Adrenal gland (tissue), 12 donors: ENCODE results near the gene MCM6. TPM values are rescaled to one million over a fixed set of nuclear protein-coding genes. Genes with fewer than 3 reads are reported as not detected.
A peak's percentile ranks its signal among the peaks of the same experiment; 100 is the strongest.
"Not testable (repeated sequence)": the region's sequence is repeated elsewhere in the genome, so short reads cannot be mapped to it uniquely, and the experiment has no call there.

Source experiments
- DNase-seq, 7 donors: peaks; one replicate each; pipeline ENCODE4 v3.0.0-alpha.2; 2019 to 2020
- H3K27ac ChIP-seq, 5 donors: fragments of 200-600 bp; sonication (generic) in 4 of 5; 1 replicate in 3 of 5; 2 replicates in 2 of 5; pipeline versions ENCODE4 v1.5.1 to v1.8.0; 2016 to 2020; ENCODE audit warnings: mild to moderate bottlenecking in 1 of 5
- H3K27me3 ChIP-seq: fragments of 200-600 bp; 2 replicates; pipeline ENCODE4 v1.8.0; 2021
- H3K36me3 ChIP-seq, 2 donors: fragments of 200-600 bp; replicated peaks in 1 of 2; 1 replicate in 1 of 2; 2 replicates in 1 of 2; pipeline versions ENCODE4 v1.5.1 to v1.8.0; 2018 to 2022
- H3K4me1 ChIP-seq, 2 donors: fragments of 200-600 bp; replicated peaks in 1 of 2; 1 replicate in 1 of 2; 2 replicates in 1 of 2; pipeline versions ENCODE4 v1.5.1 to v1.8.0; 2018 to 2021
- H3K4me3 ChIP-seq, 4 donors: fragments of 200-600 bp; sonication (generic) in 3 of 4; one replicate each; pipeline ENCODE4 v1.5.1; 2016 to 2018
- H3K9me3 ChIP-seq, 3 donors: fragments of 200-600 bp; sonication (generic) in 1 of 3; replicated peaks in 1 of 3; 1 replicate in 2 of 3; 2 replicates in 1 of 3; pipeline versions ENCODE4 v1.5.1 to v1.8.0; 2016 to 2021
- CTCF ChIP-seq, 6 experiments: fragments of 450-650 bp in 4 of 6; fragments of 200-600 bp in 2 of 6; sonication (generic) in 1 of 6; IDR thresholded peaks; 1 replicate in 5 of 6; 2 replicates in 1 of 6; pipeline versions ENCODE4 v1.5.1 to v1.8.0; 2016 to 2021; ENCODE audit warnings: antibody characterized with exemption in 6 of 6, mild to moderate bottlenecking in 2 of 6, moderate library complexity in 1 of 6
- POLR2A ChIP-seq, 2 donors: fragments of 450-650 bp; IDR thresholded peaks; one replicate each; pipeline ENCODE4 v1.6.1; 2017; ENCODE audit warnings: antibody characterized with exemption in 2 of 2, mild to moderate bottlenecking in 2 of 2, moderate library complexity in 1 of 2
- WGBS, 4 donors: extraction: QIAGEN DNeasy Blood & Tissue Kit in 2 of 4; methylation state at CpG; one replicate each; pipeline versions ENCODE4 v1.1.5 to v1.1.7; 2013 to 2017; 5-methylcytosine and 5-hydroxymethylcytosine counted together
- intact Hi-C, 2 donors: fragments of 100-400 bp; cut with DNase I; formaldehyde crosslinking; loops; one replicate each; pipeline versions ENCODE4 v1.14.1 to v1.15.0; 2022 to 2023
- polyA plus RNA-seq, 3 donors: library from polyadenylated mRNA; stranded (reverse); fragments of 200-250 nt in 2 of 3; fragments of 350-450 nt in 1 of 3; fragmentation: Illumina TruSeq in 1 of 3; extraction: RNeasy Lipid Tissue Mini Kit (QIAGEN cat#74804) in 1 of 3; gene quantifications; one replicate each; pipeline ENCODE4 v1.2.3, GENCODE V29; 2013 to 2014
- total RNA-seq, 9 donors: library from RNA; depleted of rRNA in 4 of 9; stranded (reverse); fragments of >200 nt in 4 of 9; fragments of 120-200 nt in 1 of 9; fragmentation: NEBNext Ultra II Directional in 1 of 9; extraction: Animal tissue kit (Norgen Biotek cat#: 25700) in 1 of 9; gene quantifications; one replicate each; pipeline versions ENCODE4 v1.1.0 to v1.2.4, GENCODE V29; 2013 to 2023
- donor health status: healthy with polysubstance abuse.
- donor health status: Bipolar disorder and iron deficiency.
- donor health status: DM: yes; HTN: yes; CAD: no.
- donor health status: DM: no; HTN: no; CAD: no.
- donor health status: DM: no; HTN: no; CAD: no.
- donor health status: DM: yes; HTN: yes; CAD: no.

Gene MCM6
- total and polyA plus RNA-seq, 12 donors: 3.4 to 18.9 (median 9.4) TPM

GRCh38 chr2:135894930-135895329 lies 18.7 kb upstream of the MCM6 start:
- Histone ChIP-seq H3K27ac (no peak overlapping the region), H3K4me1 (no peaks in the 10 kb centered on the region), H3K27me3 (no peaks in the 10 kb centered on the region), H3K9me3 (no peaks in the 10 kb centered on the region), H3K4me3 (no peak overlapping the region), H3K36me3 (no peaks in the 10 kb centered on the region)
- no peak for TF ChIP-seq POLR2A (IDR thresholded peaks at IDR 0.05)
- TF ChIP-seq CTCF (IDR thresholded peaks at IDR 0.05): no peak
- WGBS, 4 donors: 88 to 100% (median 95%) methylated on average over 1 of the region's 1 CpG
- intact Hi-C loops: no loop called here
- no peak for DNase-seq

GRCh38 chr2:135893374-135893794 lies 17.1 kb upstream of the MCM6 start:
- Histone ChIP-seq H3K27ac (no peak overlapping the region), H3K9me3 (no peaks in the 10 kb centered on the region), H3K4me1 (no peaks in the 10 kb centered on the region), H3K4me3 (no peak overlapping the region), H3K27me3 (no peaks in the 10 kb centered on the region), H3K36me3 (no peaks in the 10 kb centered on the region)
- intact Hi-C loops: no loop called here
- TF ChIP-seq CTCF (IDR thresholded peaks at IDR 0.05) (no peak), POLR2A (IDR thresholded peaks at IDR 0.05) (no peak)
- DNase-seq: no peak
- 75 to 90% (median 77%) methylated on average over 2 of the region's 2 CpGs for WGBS, 4 donors

- Histone ChIP-seq H3K27me3 (no peaks in the 10 kb centered on the region), H3K9me3 (no peaks in the 10 kb centered on the region), H3K27ac (no peak overlapping the region), H3K36me3 (no peaks in the 10 kb centered on the region), H3K4me1 (no peaks in the 10 kb centered on the region), H3K4me3 (no peak overlapping the region)
- DNase-seq: peak in 1 of 7 donors; percentile 17
- TF ChIP-seq CTCF (IDR thresholded peaks at IDR 0.05) (no peak), POLR2A (IDR thresholded peaks at IDR 0.05) (no peak)
- intact Hi-C loops: no loop called here
- 56 to 69% (median 61%) methylated on average over 6 of the region's 6 CpGs for WGBS, 4 donors
Observed at GRCh38 chr2:135890835-135891234, 14.6 kb upstream of the MCM6 start.

- no peaks in the 10 kb centered on the region for H3K36me3 ChIP-seq
- 90 to 98% (median 92%) methylated on average over 4 of the region's 4 CpGs for WGBS, 4 donors
- DNase-seq: no peak
- no peaks in the 10 kb centered on the region for H3K4me1 ChIP-seq
- TF ChIP-seq CTCF (IDR thresholded peaks at IDR 0.05) (no peak), POLR2A (IDR thresholded peaks at IDR 0.05) (no peak)
- no peaks in the 10 kb centered on the region for H3K9me3 ChIP-seq
- H3K27ac ChIP-seq: no peak overlapping the region
- intact Hi-C loops: no loop called here
- H3K4me3 ChIP-seq: no peak overlapping the region
- H3K27me3 ChIP-seq: no peaks in the 10 kb centered on the region
Observed at GRCh38 chr2:135890149-135890548, 13.9 kb upstream of the MCM6 start.

- H3K36me3 ChIP-seq, H3K9me3 ChIP-seq, H3K27me3 ChIP-seq, H3K4me1 ChIP-seq, H3K4me3 ChIP-seq, DNase-seq, H3K27ac ChIP-seq, intact Hi-C loops: not testable (repeated sequence)
- WGBS, 4 donors: 71 to 84% (median 83%) methylated on average over 5 of the region's 5 CpGs
Observed at GRCh38 chr2:135888587-135888986, 12.3 kb upstream of the MCM6 start.
